ENCODE data around the gene TBRG4. TPM values are rescaled to one million over a fixed set of nuclear protein-coding genes. Genes with fewer than 3 reads are reported as not detected.
"Not testable (repeated sequence)": the region's sequence is repeated elsewhere in the genome, so short reads cannot be mapped to it uniquely, and the experiment has no call there.

Gene TBRG4
- total RNA-seq, 6 experiments from 2014 or later = 53.8 to 68.1 (median 61.2) TPM

DNA sequence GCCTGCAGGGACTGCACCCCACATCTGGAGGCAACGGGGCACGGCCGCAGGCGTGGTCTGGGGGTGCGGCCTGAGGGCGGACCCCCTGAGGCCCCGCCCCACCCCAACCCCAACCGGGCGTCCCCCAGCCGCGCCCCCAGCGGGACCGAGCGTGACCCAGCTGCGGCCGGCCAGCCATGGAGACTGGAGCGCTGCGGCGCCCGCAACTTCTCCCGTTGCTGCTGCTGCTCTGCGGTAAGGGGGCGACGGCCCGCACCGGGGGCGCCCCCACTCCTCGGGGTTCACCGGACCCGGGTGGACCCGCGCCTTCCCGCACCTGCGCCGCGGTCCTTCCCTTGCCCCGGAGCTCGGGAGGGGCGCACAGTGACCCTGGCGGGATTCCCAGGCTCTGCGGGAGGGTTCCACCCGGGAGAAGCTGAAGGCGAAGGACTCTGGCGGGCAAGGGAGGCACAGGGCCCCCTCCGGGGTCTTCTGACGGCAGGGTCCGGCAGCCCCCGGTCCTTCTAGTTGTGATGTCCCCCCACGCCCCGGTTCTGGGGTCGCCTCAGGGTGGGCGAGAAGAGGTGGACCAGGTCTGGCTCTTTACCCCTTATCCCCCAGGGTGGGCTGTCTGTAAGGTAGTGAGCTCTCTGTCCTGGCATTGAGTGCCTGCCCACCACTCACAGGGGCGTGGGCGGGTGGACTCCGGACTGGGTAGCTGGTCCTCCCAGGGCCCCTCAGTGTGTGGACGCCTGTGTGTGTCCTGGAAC, 46.3 kb upstream of the TBRG4 start, which contains the start of gene RAMP3:
Gene RAMP3 (plus strand): TSS at position 139 of the 749 bp plus-strand sequence. CDS start 38 bp downstream, at position 177.
- no peak within 1 kb of the TSS for H3K27ac Mint-ChIP-seq
- H3K27me3 Mint-ChIP-seq (ENCODE audit: insufficient read depth) = peaks cover 36% of the 10 kb centered on the region
- H3K9me3 Mint-ChIP-seq = no peaks in the 10 kb centered on the region
- no peaks in the 10 kb centered on the region for H3K36me3 Mint-ChIP-seq (ENCODE audit: low read depth)
- H3K4me1 Mint-ChIP-seq (ENCODE audit: low read depth) = no peaks in the 10 kb centered on the region
- no peak within 1 kb of the TSS for H3K4me3 Mint-ChIP-seq
- no peak for TF ChIP-seq CTCF (IDR thresholded peaks at IDR 0.05)
- no peak for DNase-seq

- no peak for TF ChIP-seq CTCF (IDR thresholded peaks at IDR 0.05)
- Mint-ChIP-seq H3K9me3 (no peaks in the 10 kb centered on the region), H3K27me3 (ENCODE audit: insufficient read depth) (peaks cover 35% of the 10 kb centered on the region), H3K36me3 (ENCODE audit: low read depth) (no peaks in the 10 kb centered on the region), H3K27ac (no peak overlapping the region), H3K4me1 (ENCODE audit: low read depth) (no peaks in the 10 kb centered on the region), H3K4me3 (no peak overlapping the region)
- DNase-seq = no peak
Measured at GRCh38 chr7:45157286-45157652, 45.8 kb upstream of the TBRG4 start.

DNA sequence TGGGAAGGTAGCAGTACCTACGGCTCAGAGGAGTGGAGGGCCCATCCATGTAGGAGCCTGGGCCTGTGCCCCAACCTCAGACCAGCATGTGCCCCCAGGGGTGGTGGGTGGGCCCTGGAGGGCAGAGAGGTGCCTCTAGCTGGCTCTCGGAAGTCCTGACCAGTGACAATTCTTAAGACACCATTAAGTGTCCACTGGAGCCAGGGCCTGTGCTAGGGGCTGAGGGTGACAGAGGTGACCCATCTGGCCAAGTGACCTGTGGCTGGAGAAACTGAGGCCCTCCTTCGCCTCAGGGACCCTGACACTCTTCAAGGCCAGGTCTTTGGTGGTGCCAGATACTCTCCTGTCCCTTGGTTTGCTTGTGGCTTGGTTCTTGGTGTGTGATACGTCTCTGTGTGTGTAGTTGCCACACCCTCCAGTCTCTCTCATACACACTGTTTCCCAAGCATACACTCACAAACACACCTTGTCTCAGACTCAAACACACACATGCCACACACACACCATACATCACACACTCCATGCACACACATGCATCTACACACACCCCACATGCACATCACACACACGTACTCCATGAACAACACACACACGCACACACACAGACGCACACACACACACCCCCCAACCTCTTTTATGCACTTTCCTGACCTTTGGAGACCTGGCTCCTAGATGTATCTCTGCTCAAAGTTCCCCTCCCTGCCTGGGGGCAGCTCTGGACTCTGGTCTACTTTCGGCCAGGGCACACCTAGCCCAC, 45.2 kb upstream of the TBRG4 start:
- H3K9me3 Mint-ChIP-seq = no peaks in the 10 kb centered on the region
- no peak overlapping the region for H3K27ac Mint-ChIP-seq
- no peaks in the 10 kb centered on the region for H3K4me1 Mint-ChIP-seq (ENCODE audit: low read depth)
- peaks cover 38% of the 10 kb centered on the region for H3K27me3 Mint-ChIP-seq (ENCODE audit: insufficient read depth)
- no peaks in the 10 kb centered on the region for H3K36me3 Mint-ChIP-seq (ENCODE audit: low read depth)
- no peak overlapping the region for H3K4me3 Mint-ChIP-seq
- TF ChIP-seq CTCF (IDR thresholded peaks at IDR 0.05) = no peak
- DNase-seq = no peak

GRCh38 chr7:45155941-45156340, 44.4 kb upstream of the TBRG4 start:
- Mint-ChIP-seq H3K27ac (no peak overlapping the region), H3K4me3 (no peak overlapping the region), H3K27me3 (ENCODE audit: insufficient read depth) (peaks cover 42% of the 10 kb centered on the region), H3K4me1 (ENCODE audit: low read depth) (no peaks in the 10 kb centered on the region), H3K36me3 (ENCODE audit: low read depth) (no peaks in the 10 kb centered on the region), H3K9me3 (no peaks in the 10 kb centered on the region)
- no peak for DNase-seq
- no peak for TF ChIP-seq CTCF (IDR thresholded peaks at IDR 0.05)

- H3K27ac Mint-ChIP-seq = no peak overlapping the region
- H3K36me3 Mint-ChIP-seq (ENCODE audit: low read depth) = no peaks in the 10 kb centered on the region
- H3K9me3 Mint-ChIP-seq = no peaks in the 10 kb centered on the region
- no peak for TF ChIP-seq CTCF (IDR thresholded peaks at IDR 0.05)
- peaks cover 46% of the 10 kb centered on the region for H3K27me3 Mint-ChIP-seq (ENCODE audit: insufficient read depth)
- no peaks in the 10 kb centered on the region for H3K4me1 Mint-ChIP-seq (ENCODE audit: low read depth)
- H3K4me3 Mint-ChIP-seq = no peak overlapping the region
- no peak for DNase-seq
Measured at GRCh38 chr7:45155357-45155900, 43.9 kb upstream of the TBRG4 start.

DNA sequence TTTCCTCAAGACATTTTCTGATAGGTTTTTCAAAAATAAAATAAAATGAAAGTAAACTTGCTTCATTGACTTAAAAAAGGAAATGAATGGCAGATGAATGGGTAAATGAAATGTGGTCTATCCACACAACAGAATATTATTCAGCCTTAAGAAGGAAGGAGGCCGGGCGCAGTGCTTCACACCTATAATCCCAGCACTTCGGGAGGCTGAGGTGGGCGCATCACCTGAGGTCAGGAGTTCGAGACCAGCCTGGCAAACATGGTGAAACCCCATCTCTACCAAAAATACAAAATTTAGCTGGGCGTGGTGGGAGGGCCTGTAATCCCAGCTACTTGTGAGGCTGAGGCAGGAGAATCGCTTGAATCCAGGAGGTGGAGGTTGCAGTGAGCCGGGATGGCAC, 42.4 kb upstream of the TBRG4 start:
- H3K27me3 Mint-ChIP-seq (ENCODE audit: insufficient read depth) = peaks cover 39% of the 10 kb centered on the region
- not testable (repeated sequence) for DNase-seq; H3K36me3 Mint-ChIP-seq (ENCODE audit: low read depth); H3K4me1 Mint-ChIP-seq (ENCODE audit: low read depth); H3K4me3 Mint-ChIP-seq; H3K9me3 Mint-ChIP-seq; H3K27ac Mint-ChIP-seq
